GM12874 (cell line): ENCODE data around the gene MAP6.

Source experiments
- CTCF ChIP-seq: IDR thresholded peaks from 2 replicates; pipeline ENCODE4 v1.5.1; 2011; ENCODE audit warnings: low read depth, mild to moderate bottlenecking, control low read depth, low read length, moderate library complexity; ENCODE audit not compliant: insufficient read depth

MAP6 gene

GRCh38 chr11:75652936-75653335 lies 15.9 kb downstream of the MAP6 start:
- TF ChIP-seq CTCF, result no peak

- TF ChIP-seq CTCF, result no peak
Observed at GRCh38 chr11:75651218-75651617, 17.6 kb downstream of the MAP6 start.

- TF ChIP-seq CTCF, result no peak
Observed at GRCh38 chr11:75650167-75650723, 18.6 kb downstream of the MAP6 start.

GRCh38 chr11:75644946-75645345 lies 23.9 kb downstream of the MAP6 start:
- TF ChIP-seq CTCF, result no peak

GRCh38 chr11:75644370-75644769 lies 24.5 kb downstream of the MAP6 start:
- no peak for TF ChIP-seq CTCF

- no peak for TF ChIP-seq CTCF
Observed at GRCh38 chr11:75642402-75643113, 26.3 kb downstream of the MAP6 start.

GRCh38 chr11:75639762-75640181 lies 29.1 kb downstream of the MAP6 start:
- TF ChIP-seq CTCF, result no peak

GRCh38 chr11:75637998-75638397 lies 30.8 kb downstream of the MAP6 start:
- no peak for TF ChIP-seq CTCF
